GM12878 (cell line): ENCODE results near the gene SNX2. TPM values are rescaled to one million over a fixed set of nuclear protein-coding genes. Genes with fewer than 3 reads are reported as not detected.

ENCODE experiments used
- ASH2L ChIP-seq: fragments of 300-600, 200-600 bp; sonication (generic); IDR thresholded peaks from 2 replicates; pipeline ENCODE4 v1.6.1; 2017; ENCODE audit warnings: low read depth, mild to moderate bottlenecking, borderline replicate concordance
- BCL11A ChIP-seq: IDR thresholded peaks from 2 replicates; pipeline ENCODE4 v1.6.1; 2011; ENCODE audit warnings: low read depth, low read length
- BHLHE40 ChIP-seq, 2 experiments: fragments of 450-650 bp in 1 of 2; IDR thresholded peaks; 2 replicates each; pipeline ENCODE4 v1.6.1; 2011 to 2017; ENCODE audit warnings: low read depth in 2 of 2, borderline replicate concordance in 1 of 2, improper control_type of control experiment in 1 of 2, low read length in 1 of 2, mild to moderate bottlenecking in 1 of 2
- BMI1 ChIP-seq: fragments of 450-650 bp; IDR thresholded peaks from 2 replicates; pipeline ENCODE4 v1.6.1; 2016; ENCODE audit warnings: mild to moderate bottlenecking, moderate library complexity, borderline replicate concordance
- CBFB ChIP-seq: IDR thresholded peaks from 2 replicates; pipeline ENCODE4 v1.6.1; 2016; ENCODE audit warnings: antibody characterized with exemption, low read depth
- DPF2 ChIP-seq: fragments of 450-650 bp; IDR thresholded peaks from 2 replicates; pipeline ENCODE4 v1.6.1; 2017; ENCODE audit warnings: mild to moderate bottlenecking
- KAT2A ChIP-seq: conservative IDR thresholded peaks from 2 replicates; pipeline ENCODE4 v1.6.1; 2011; ENCODE audit warnings: low read depth, low read length; ENCODE audit not compliant: control insufficient read depth
- KDM1A ChIP-seq: fragments of 200-600 bp; sonication (generic); IDR thresholded peaks from 2 replicates; pipeline ENCODE4 v1.6.1; 2016; ENCODE audit warnings: borderline replicate concordance
- MEF2A ChIP-seq: IDR thresholded peaks from 2 replicates; pipeline ENCODE4 v1.6.1; 2011; ENCODE audit warnings: low read depth, mild to moderate bottlenecking, low read length, moderate library complexity; ENCODE audit not compliant: insufficient read depth
- POLR2AphosphoS5 ChIP-seq: IDR thresholded peaks from 2 replicates; pipeline ENCODE4 v1.6.1; 2011; ENCODE audit warnings: mild to moderate bottlenecking, low read length, inconsistent platforms
- RAD21 ChIP-seq: IDR thresholded peaks from 2 replicates; pipeline ENCODE4 v1.6.1; 2011; ENCODE audit warnings: mild to moderate bottlenecking, low read depth, low read length, moderate library complexity; ENCODE audit not compliant: insufficient read depth
- SREBF1 ChIP-seq: IDR thresholded peaks from 2 replicates; pipeline ENCODE4 v1.6.1; 2012; ENCODE audit warnings: mild to moderate bottlenecking, low read length
- SRF ChIP-seq, 2 experiments: IDR thresholded peaks; 2 replicates each; pipeline ENCODE4 v1.6.1; 2011; ENCODE audit warnings: low read depth in 2 of 2, low read length in 2 of 2, mild to moderate bottlenecking in 1 of 2, moderate library complexity in 1 of 2
- STAT1 ChIP-seq: fragments of 450-650 bp; conservative IDR thresholded peaks from 2 replicates; pipeline ENCODE4 v1.6.1; 2014; ENCODE audit warnings: antibody characterized with exemption, mild to moderate bottlenecking
- TCF7 ChIP-seq: IDR thresholded peaks from 2 replicates; pipeline ENCODE4 v1.6.1; 2014; ENCODE audit warnings: antibody characterized with exemption, borderline replicate concordance
- ZNF384 ChIP-seq: IDR thresholded peaks from 2 replicates; pipeline ENCODE4 v1.6.1; 2012; ENCODE audit warnings: low read depth, mild to moderate bottlenecking, low read length, improper control_type of control experiment, borderline replicate concordance
- ZSCAN29 ChIP-seq: fragments of 450-650 bp; IDR thresholded peaks from 2 replicates; pipeline ENCODE4 v1.6.1; 2017; ENCODE audit warnings: mild to moderate bottlenecking, moderate library complexity
- polyA plus RNA-seq, 11 experiments: library from polyadenylated mRNA; depleted of rRNA in 4 of 11; unstranded in 6 of 11; stranded (reverse) in 5 of 11; fragments of >200 nt; fragmentation: Nextera tagmentation in 4 of 11; fragmentation: Illumina TruSeq in 1 of 11; extraction: Ambion mirVana in 4 of 11; extraction: Trizol in 1 of 11; gene quantifications; 1 replicate in 1 of 11; 2 replicates in 10 of 11; pipeline versions ENCODE4 v1.2.1 to v1.2.3, GENCODE V29; 2011 to 2016; ENCODE audit warnings: inconsistent platforms in 2 of 11, missing spikeins in 2 of 11, low read depth in 1 of 11
- total RNA-seq, 4 experiments: library from RNA; depleted of rRNA in 3 of 4; stranded (reverse); fragments of >200 nt in 3 of 4; fragmentation: Illumina TruSeq in 1 of 4; extraction: Trizol in 1 of 4; gene quantifications; 2 replicates each; pipeline versions ENCODE4 v1.2.1 to v1.2.3, GENCODE V29; 2013 to 2021
- TF ChIP-seq, protein P1 (sequence below): fragments of 450-650 bp; IDR thresholded peaks from 2 replicates; pipeline ENCODE4 v1.6.1; 2017; ENCODE audit warnings: mild to moderate bottlenecking, low read depth, inconsistent platforms; ENCODE audit not compliant: poor library complexity, severe bottlenecking
- TF ChIP-seq, protein P2 (sequence below): fragments of 450-650 bp; formaldehyde crosslinking; IDR thresholded peaks from 2 replicates; pipeline ENCODE4 v1.4.0; 2022; ENCODE audit warnings: mild to moderate bottlenecking, moderate library complexity
- TF ChIP-seq, protein P3 (sequence below): IDR thresholded peaks from 2 replicates; pipeline ENCODE4 v1.6.1; 2012; ENCODE audit warnings: low read depth, low read length, improper control_type of control experiment
- TF ChIP-seq, protein P4 (sequence below): IDR thresholded peaks from 2 replicates; pipeline ENCODE4 v1.6.1; 2011; ENCODE audit warnings: low read depth, mild to moderate bottlenecking, low read length, moderate library complexity, borderline replicate concordance; ENCODE audit errors: extremely low read depth
- TF ChIP-seq, protein P5 (sequence below): fragments of 150-350 bp; IDR thresholded peaks from 2 replicates; pipeline ENCODE4 v1.6.1; 2014; ENCODE audit warnings: mild to moderate bottlenecking, low read depth, low read length

The SNX2 gene
- total and polyA plus RNA-seq, 10 of the 15 experiments (the other 5 are each of a cell fraction or from before 2014, with no cell fraction given): 46.3 to 84.3 (median 63.0) TPM

DNA sequence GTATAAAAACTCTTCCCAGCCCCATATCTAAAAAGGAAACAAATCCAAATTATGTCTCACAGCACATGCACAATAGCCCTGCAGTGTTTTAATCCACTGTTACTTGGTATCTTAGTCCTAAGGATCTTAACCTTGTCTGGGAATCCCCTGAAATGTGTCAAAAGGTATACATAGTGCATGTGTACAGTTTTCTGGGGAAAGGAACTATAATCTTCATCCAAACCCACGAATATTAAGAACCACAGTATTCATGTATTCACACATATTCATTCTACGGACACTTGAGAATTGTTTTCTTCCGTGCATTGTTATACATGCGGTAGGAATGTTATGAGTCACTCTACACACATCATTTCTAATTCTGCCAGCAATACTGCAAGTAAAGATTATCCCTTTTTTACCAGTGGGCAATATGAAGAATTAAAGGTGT is 47.8 kb upstream of the SNX2 start (continued):
- TF ChIP-seq, protein P1, sequence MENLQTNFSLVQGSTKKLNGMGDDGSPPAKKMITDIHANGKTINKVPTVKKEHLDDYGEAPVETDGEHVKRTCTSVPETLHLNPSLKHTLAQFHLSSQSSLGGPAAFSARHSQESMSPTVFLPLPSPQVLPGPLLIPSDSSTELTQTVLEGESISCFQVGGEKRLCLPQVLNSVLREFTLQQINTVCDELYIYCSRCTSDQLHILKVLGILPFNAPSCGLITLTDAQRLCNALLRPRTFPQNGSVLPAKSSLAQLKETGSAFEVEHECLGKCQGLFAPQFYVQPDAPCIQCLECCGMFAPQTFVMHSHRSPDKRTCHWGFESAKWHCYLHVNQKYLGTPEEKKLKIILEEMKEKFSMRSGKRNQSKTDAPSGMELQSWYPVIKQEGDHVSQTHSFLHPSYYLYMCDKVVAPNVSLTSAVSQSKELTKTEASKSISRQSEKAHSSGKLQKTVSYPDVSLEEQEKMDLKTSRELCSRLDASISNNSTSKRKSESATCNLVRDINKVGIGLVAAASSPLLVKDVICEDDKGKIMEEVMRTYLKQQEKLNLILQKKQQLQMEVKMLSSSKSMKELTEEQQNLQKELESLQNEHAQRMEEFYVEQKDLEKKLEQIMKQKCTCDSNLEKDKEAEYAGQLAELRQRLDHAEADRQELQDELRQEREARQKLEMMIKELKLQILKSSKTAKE: no peak
- no peak for TF ChIP-seq ZSCAN29
- TF ChIP-seq BMI1: peak; percentile 47; the same call in 1 of the 2 replicates
- no peak for TF ChIP-seq POLR2AphosphoS5
- no peak; the same call in 1 of the 2 replicates for TF ChIP-seq TCF7
- TF ChIP-seq KAT2A: no peak
- TF ChIP-seq, protein P2, sequence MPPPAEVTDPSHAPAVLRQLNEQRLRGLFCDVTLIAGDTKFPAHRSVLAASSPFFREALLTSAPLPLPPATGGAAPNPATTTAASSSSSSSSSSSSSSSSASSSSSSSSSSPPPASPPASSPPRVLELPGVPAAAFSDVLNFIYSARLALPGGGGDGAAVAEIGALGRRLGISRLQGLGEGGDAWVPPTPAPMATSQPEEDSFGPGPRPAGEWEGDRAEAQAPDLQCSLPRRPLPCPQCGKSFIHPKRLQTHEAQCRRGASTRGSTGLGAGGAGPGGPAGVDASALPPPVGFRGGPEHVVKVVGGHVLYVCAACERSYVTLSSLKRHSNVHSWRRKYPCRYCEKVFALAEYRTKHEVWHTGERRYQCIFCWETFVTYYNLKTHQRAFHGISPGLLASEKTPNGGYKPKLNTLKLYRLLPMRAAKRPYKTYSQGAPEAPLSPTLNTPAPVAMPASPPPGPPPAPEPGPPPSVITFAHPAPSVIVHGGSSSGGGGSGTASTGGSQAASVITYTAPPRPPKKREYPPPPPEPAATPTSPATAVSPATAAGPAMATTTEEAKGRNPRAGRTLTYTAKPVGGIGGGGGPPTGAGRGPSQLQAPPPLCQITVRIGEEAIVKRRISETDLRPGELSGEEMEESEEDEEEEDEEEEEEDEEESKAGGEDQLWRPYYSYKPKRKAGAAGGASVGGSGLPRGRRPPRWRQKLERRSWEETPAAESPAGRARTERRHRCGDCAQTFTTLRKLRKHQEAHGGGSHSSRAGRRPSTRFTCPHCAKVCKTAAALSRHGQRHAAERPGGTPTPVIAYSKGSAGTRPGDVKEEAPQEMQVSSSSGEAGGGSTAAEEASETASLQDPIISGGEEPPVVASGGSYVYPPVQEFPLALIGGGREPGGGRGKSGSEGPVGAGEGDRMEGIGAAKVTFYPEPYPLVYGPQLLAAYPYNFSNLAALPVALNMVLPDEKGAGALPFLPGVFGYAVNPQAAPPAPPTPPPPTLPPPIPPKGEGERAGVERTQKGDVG (CRISPR knock-in tag): no peak
- 0 out of 4 replicates have a peak, but pooled peaks of 1 of the 2 experiments have one; percentile 16 for TF ChIP-seq BHLHE40 (IDR thresholded peaks at IDR 0.05; ENCODE audit: borderline replicate concordance in 1 of 2, low read depth in 2 of 2, low read length in 1 of 2)
- TF ChIP-seq, protein P3, sequence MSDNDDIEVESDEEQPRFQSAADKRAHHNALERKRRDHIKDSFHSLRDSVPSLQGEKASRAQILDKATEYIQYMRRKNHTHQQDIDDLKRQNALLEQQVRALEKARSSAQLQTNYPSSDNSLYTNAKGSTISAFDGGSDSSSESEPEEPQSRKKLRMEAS: no peak
- TF ChIP-seq SREBF1: no peak
- peak; percentile 60; the same call in 1 of the 2 replicates for TF ChIP-seq MEF2A
- TF ChIP-seq DPF2: peak; percentile 66
- no peak for TF ChIP-seq KDM1A
- peak; percentile 66; the same call in 1 of the 2 replicates for TF ChIP-seq BCL11A
- TF ChIP-seq ZNF384: no peak
- no peak for TF ChIP-seq ASH2L
- TF ChIP-seq, protein P4, sequence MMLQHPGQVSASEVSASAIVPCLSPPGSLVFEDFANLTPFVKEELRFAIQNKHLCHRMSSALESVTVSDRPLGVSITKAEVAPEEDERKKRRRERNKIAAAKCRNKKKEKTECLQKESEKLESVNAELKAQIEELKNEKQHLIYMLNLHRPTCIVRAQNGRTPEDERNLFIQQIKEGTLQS: no peak
- TF ChIP-seq, protein P5, sequence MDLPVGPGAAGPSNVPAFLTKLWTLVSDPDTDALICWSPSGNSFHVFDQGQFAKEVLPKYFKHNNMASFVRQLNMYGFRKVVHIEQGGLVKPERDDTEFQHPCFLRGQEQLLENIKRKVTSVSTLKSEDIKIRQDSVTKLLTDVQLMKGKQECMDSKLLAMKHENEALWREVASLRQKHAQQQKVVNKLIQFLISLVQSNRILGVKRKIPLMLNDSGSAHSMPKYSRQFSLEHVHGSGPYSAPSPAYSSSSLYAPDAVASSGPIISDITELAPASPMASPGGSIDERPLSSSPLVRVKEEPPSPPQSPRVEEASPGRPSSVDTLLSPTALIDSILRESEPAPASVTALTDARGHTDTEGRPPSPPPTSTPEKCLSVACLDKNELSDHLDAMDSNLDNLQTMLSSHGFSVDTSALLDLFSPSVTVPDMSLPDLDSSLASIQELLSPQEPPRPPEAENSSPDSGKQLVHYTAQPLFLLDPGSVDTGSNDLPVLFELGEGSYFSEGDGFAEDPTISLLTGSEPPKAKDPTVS: no peak
- TF ChIP-seq CBFB: no peak
- TF ChIP-seq STAT1: no peak
- no peak for TF ChIP-seq SRF (IDR thresholded peaks at IDR 0.05; ENCODE audit: low read depth in 2 of 2, low read length in 2 of 2)
- no peak for TF ChIP-seq RAD21
